Breast epithelium (tissue), 4 donors: ENCODE results near the gene ZDHHC24. TPM values are rescaled to one million over a fixed set of nuclear protein-coding genes. Genes with fewer than 3 reads are reported as not detected.

Source experiments
- DNase-seq, 2 donors: peaks; one replicate each; pipeline ENCODE4 v3.0.0-alpha.2; 2019; ENCODE audit warnings: low spot score in 2 of 2
- H3K27ac ChIP-seq, 2 donors: fragments of 200-600 bp; sonication (generic) in 1 of 2; one replicate each; pipeline ENCODE4 v1.5.1; 2016 to 2019; ENCODE audit warnings: mild to moderate bottlenecking in 1 of 2
- H3K27me3 ChIP-seq, 2 donors: fragments of 200-600 bp; sonication (generic) in 1 of 2; one replicate each; pipeline versions ENCODE4 v1.5.1 to v1.6.0; 2017 to 2019; ENCODE audit warnings: control low read depth in 1 of 2, mild to moderate bottlenecking in 1 of 2
- H3K36me3 ChIP-seq: fragments of 200-600 bp; one replicate; pipeline ENCODE4 v1.5.1; 2019
- H3K4me1 ChIP-seq, 2 donors: fragments of 200-600 bp; sonication (generic); one replicate each; pipeline ENCODE4 v1.5.1; 2016 to 2019; ENCODE audit warnings: control low read depth in 1 of 2
- H3K4me3 ChIP-seq, 3 donors: fragments of 200-600 bp; sonication (generic); 1 replicate in 2 of 3; 2 replicates in 1 of 3; pipeline ENCODE4 v1.5.1; 2016 to 2019; ENCODE audit warnings: mild to moderate bottlenecking in 3 of 3, moderate library complexity in 2 of 3
- H3K9me3 ChIP-seq, 2 donors: fragments of 200-600 bp; sonication (generic) in 1 of 2; one replicate each; pipeline ENCODE4 v1.5.1; 2016 to 2019; ENCODE audit warnings: control low read depth in 1 of 2
- CTCF ChIP-seq, 3 donors: fragments of 450-650 bp; IDR thresholded peaks; one replicate each; pipeline ENCODE4 v1.5.1; 2016 to 2017; ENCODE audit warnings: antibody characterized with exemption in 3 of 3, mild to moderate bottlenecking in 3 of 3, moderate library complexity in 3 of 3
- POLR2A ChIP-seq: fragments of 450-650 bp; IDR thresholded peaks from one replicate; pipeline ENCODE4 v1.6.1; 2016; ENCODE audit warnings: antibody characterized with exemption, mild to moderate bottlenecking, moderate library complexity
- POLR2AphosphoS5 ChIP-seq, 3 donors: sonication (generic); formaldehyde crosslinking; IDR thresholded peaks; one replicate each; pipeline ENCODE4 v1.6.1; 2017; ENCODE audit warnings: antibody characterized with exemption in 3 of 3
- intact Hi-C: fragments of 100-400 bp; cut with DNase I; formaldehyde crosslinking; loops from one replicate; pipeline ENCODE4 v1.15.1; 2023; ENCODE audit warnings: low total_unique reads
- total RNA-seq, 3 donors: library from RNA; depleted of rRNA; stranded (reverse); fragments of >200 nt; gene quantifications; one replicate each; pipeline ENCODE4 v1.1.0, GENCODE V29; 2016

ZDHHC24 gene
- total RNA-seq, 3 donors from 2014 or later, result 12.9 to 20.0 (median 14.1) TPM

- H3K4me1 ChIP-seq, result no peaks in the 10 kb centered on the region
Observed at GRCh38 chr11:66476173-66476840, 69.5 kb downstream of the ZDHHC24 start.

GRCh38 chr11:66475349-66476172 is 70.3 kb downstream of the ZDHHC24 start:
- Histone ChIP-seq H3K4me3 (no peak overlapping the region), H3K27ac (no peak overlapping the region), H3K4me1 (no peaks in the 10 kb centered on the region), H3K36me3 (no peaks in the 10 kb centered on the region), H3K27me3 (no peaks in the 10 kb centered on the region), H3K9me3 (no peaks in the 10 kb centered on the region)
- TF ChIP-seq POLR2AphosphoS5 (IDR thresholded peaks at IDR 0.05) (no peak), POLR2A (no peak), CTCF (IDR thresholded peaks at IDR 0.05) (no peak)
- intact Hi-C loops, result no loop called here
- no peak for DNase-seq

More at GRCh38 chr11:66476173-66476840, 69.5 kb downstream of the ZDHHC24 start:
- no peak for DNase-seq
- intact Hi-C loops, result no loop called here
- Histone ChIP-seq H3K4me3 (no peak overlapping the region), H3K27me3 (no peaks in the 10 kb centered on the region), H3K9me3 (no peaks in the 10 kb centered on the region), H3K36me3 (no peaks in the 10 kb centered on the region), H3K27ac (no peak overlapping the region)
- TF ChIP-seq POLR2A (no peak), CTCF (IDR thresholded peaks at IDR 0.05) (no peak), POLR2AphosphoS5 (IDR thresholded peaks at IDR 0.05) (no peak)

DNA sequence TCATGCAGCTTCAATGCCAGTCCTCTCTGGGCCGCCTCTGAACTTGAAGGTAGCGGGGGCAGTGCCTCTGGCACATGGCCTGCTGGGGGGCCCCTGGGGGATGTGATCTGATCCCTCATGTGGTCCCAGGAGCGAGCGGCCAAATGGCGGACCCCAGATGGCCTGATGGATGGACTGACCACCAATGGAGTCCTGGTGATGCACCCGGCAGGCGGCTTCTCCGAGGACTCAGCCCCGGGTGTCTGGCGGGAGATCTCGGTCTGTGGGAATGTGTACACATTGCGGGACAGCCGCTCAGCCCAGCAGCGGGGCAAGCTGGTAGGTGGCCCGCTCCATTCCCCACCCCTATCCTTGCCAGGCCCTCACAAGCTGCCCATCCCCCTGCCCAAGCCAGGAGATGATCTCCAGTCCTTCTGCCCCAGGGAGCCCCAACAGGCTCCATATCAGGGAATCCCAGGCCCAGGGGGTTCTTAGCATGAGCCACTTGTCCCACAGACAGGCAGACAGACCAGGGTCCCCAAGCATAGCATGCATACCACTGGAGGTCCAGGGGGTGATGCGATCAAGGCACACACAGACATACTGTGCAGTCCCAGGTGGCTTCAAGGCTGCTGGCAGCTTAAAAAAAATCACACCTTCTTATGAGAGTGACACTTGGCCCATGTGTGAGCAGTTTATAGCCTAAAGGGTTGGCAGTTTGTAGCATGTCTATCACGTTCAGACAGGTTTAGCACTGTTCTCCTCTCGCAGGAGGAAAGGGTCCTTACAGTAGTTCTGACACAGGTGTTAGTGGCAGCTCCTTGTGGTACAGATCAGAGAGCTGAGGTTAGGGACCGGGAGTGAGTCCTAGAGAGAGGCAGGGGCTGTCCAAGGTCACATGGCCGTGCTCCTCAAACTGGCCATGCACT is 72.0 kb downstream of the ZDHHC24 start:
- Histone ChIP-seq H3K27ac (no peak overlapping the region), H3K27me3 (no peaks in the 10 kb centered on the region), H3K4me3 (no peak overlapping the region), H3K9me3 (no peaks in the 10 kb centered on the region), H3K36me3 (no peaks in the 10 kb centered on the region), H3K4me1 (no peaks in the 10 kb centered on the region)
- intact Hi-C loops, result no loop called here
- TF ChIP-seq CTCF (IDR thresholded peaks at IDR 0.05) (no peak), POLR2AphosphoS5 (IDR thresholded peaks at IDR 0.05) (no peak), POLR2A (no peak)
- DNase-seq, result no peak

DNA sequence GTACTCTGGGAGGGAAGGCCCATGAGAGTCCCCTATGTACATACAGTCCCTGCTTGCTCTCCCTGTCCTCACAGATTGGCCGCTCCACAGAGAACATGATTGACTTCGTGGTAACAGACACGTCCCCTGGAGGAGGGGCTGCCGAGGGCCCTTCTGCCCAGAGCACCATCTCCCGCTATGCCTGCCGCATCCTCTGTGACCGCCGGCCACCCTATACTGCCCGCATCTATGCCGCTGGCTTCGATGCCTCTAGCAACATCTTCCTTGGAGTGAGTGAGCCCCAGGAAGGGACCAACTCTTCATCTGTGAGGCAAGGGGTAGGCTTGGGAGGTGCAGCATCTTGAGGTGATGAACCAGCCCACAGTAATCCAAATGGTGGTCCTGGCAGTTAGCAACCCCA is 72.7 kb downstream of the ZDHHC24 start:
- H3K36me3 ChIP-seq, result no peaks in the 10 kb centered on the region
- H3K9me3 ChIP-seq, result no peaks in the 10 kb centered on the region
- TF ChIP-seq CTCF (IDR thresholded peaks at IDR 0.05) (no peak), POLR2A (no peak), POLR2AphosphoS5 (IDR thresholded peaks at IDR 0.05) (no peak)
- no peak overlapping the region for H3K27ac ChIP-seq
- no peaks in the 10 kb centered on the region for H3K4me1 ChIP-seq
- H3K27me3 ChIP-seq, result no peaks in the 10 kb centered on the region
- no peak overlapping the region for H3K4me3 ChIP-seq
- intact Hi-C loops, result no loop called here
- DNase-seq, result no peak
